NCI-H2107 (cell line): Measurements from ENCODE around the gene LAMB1.
"Not testable (repeated sequence)": the region's sequence is repeated elsewhere in the genome, so short reads cannot be mapped to it uniquely, and the experiment has no call there.

Experiments
- DNase-seq: peaks from one replicate; lab custom pipeline; 2025; lab: John Stamatoyannopoulos, UW

The LAMB1 gene

DNA sequence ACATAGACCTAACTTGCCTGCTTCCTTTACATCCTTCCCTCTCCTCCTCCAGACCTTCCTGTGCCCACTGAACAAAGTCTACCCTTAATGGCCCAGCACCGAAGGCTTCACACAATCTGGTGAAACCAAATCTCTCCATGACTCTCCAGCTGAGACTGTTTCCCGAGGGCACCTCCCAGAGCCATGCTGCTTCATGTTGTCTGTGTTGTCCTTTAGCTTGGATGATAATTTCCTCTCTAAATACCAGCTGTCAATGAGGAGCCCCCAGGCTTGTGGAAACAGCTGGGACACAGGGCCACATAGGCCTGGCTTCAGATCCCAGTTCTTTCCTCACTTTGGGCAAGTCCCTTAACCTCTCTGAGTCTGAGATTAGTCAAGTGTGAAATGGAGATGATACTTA is 57.6 kb downstream of the LAMB1 start:
- DNase-seq: no peak

DNA sequence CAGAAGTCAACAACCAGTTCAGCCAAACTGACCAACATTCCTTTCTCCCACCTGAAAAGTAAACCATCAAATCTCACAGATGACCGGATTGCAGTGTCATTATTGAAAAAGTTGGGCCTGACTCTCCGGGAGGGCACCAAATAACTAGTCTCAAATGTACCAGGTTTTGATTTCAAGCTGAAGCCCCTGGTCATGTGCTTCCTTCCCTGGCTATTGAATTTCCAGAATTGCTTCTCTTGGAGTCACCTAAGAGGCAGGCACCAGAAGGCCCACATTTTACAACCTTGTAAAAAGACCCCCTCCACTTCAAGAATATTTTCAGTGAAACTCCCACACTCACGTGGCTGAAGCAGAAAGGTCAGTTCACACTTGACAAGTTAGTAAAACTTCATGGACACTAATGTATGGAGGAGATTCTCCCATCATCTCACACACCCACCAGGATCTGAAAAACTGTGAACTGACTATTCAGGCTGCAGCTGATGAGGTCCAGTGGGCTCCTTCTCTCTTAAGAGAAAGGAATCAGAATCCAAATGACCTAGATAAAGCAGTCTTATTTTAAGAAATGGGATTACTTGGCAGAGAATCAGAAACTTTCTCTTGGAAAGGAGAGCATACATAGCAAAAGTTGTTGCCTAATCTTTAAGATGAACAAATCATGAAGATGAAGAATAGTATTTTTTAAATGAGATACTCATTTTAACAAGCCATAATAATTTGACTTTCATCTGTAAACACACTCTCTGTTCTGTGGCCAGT is 58.4 kb downstream of the LAMB1 start:
- DNase-seq: no peak

DNA sequence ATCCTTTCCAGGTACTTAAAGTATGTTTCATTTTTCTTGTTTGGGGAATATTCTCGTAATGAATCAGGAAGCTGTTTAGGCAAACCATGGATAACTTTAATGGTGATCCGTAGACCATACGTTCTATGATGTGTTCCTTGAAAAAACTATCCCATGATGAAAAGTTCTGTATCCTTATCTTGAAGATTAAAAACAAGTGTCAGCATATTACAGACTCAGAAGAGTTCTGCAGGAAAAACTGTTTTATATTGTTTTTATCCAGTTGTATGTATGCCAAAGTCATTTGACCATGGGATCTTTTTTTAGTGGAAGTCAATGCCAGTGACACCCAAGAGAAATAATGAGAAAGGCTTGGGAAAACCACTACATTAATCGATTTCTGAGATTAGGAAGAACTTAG is 59.9 kb downstream of the LAMB1 start:
- no peak for DNase-seq

DNA sequence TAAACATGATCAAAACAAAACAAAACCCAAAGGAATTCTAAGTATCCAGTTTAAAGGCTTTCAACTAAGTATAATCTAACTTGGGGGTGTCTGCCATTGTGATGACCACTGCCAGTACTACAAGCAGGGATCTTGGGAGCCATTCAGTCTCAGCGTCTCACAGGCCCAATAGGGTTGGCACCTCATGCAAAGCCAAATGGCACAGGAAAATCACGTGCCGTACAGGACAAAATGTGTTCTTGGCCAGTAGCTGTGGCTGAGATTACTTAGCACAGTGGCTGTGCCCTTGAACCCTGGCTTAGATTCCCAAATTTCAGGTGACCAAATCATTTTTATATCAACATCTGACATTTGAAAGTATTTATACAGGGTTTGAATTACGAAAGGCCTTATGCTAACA is 62.0 kb downstream of the LAMB1 start:
- DNase-seq: no peak

DNA sequence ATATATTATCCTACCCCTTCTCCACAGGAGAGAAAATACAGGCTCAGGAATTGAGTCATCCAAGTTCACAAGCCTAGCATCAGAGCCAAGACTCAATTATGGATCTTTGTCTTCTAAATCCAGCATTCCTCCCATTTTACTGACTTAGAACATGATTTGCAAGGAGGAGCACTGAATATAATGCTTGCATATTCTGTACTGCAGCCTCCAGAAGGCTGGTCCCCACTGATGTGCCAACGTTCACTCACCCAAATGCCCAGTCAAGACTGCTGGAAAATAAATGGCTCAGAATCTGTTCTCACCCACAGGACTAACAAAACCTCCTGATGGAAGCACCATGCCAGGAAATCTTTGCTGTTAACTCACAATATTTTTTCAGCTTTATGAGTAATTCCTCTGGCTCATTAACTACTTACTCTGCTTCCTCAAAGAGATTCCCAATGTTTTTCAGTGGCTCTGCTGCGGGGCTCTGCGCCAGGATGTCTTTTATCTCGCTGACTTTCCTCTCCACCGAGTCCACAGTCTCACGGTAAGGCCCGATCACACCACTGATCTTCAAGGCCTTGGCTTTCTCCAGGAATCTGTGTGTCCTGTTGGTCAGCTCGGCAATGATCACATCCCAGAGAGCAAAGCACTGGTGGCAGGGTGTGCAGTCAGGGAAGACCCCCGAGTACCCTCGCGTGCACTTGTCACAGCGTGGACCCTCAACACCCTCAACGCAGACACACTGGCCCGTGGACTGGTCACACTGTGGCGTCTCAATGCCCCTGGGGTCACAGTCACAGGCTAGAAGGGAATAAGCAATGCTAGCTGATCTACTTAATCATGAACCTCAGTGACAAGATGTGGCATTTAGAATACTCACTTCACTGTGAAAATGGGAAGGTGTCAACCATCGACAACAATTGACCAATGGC is 63.1 kb downstream of the LAMB1 start:
- DNase-seq: no peak

DNA sequence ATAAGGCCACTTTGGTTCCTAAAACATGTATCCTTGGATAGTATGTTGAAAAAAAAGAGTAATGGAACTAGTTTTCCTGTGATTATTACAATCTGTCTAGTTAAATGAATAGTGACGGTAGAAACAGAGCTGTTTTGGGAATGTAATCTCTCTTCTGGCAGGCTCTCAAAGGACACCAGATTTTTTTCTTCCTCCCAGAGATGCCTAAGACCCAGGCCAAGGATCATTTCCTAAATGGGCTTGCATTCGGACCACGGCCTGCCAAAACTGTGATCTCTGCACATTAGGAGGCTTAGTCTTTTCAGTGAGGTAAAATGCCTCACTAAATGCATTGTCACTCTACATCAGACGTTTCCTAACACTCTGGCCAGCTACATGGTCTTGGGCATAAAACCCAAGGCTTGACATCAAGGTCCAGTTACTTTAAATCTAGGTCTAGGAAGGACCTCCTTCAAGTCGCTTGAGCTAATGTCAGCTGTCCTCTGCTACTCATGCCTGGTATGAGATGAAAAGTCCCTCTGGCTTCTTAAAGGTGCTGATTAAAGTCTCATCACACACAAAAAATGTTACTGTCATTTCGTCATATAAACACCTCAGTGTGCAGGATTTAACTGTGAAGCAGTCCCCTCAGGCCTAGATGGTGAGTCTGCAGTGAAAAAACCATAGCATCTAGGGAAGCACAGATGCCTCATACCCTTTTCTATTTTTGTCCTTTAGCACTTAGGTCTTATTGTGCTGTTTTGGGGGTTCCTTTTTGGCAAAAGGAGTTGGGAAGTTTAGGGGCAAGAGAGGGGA is 64.3 kb downstream of the LAMB1 start:
- DNase-seq: no peak

DNA sequence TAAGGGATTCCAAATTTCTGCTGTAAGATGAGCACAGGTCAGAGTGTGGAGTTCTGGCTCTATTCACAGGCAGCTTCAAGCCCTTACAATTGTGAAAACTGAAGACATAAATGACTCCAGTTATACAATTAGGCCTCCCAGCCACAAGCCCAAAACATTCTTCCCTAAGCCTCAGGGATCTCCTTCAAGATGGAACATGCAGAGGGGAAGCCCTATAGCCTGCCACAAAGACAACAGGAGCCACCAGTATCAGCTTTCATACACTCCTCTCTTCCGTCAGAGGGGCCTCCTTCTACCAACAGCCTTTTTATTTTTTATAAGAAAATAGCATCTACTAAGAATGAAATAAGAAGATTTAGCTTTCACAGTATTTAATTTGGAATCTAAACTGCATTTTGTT is 65.4 kb downstream of the LAMB1 start:
- DNase-seq: no peak

DNA sequence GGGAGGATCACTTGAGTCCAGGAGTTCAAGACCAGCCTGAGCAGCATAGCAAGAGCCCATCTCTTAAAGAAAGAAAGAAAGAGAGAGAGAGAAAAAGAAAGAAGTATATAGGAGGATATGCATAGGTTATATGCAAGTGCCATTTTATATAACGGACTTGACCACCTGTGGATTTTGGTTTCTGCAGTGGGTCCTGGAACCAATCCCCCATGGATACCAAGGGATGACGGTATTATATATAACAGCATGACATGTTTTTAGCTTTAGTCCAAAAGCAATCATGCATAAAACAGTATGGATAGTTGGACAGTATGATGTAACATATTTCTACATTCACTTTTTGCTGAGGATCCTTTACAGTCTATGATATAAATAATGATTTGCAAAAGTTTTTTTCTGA is 66.6 kb downstream of the LAMB1 start:
- DNase-seq: no peak

DNA sequence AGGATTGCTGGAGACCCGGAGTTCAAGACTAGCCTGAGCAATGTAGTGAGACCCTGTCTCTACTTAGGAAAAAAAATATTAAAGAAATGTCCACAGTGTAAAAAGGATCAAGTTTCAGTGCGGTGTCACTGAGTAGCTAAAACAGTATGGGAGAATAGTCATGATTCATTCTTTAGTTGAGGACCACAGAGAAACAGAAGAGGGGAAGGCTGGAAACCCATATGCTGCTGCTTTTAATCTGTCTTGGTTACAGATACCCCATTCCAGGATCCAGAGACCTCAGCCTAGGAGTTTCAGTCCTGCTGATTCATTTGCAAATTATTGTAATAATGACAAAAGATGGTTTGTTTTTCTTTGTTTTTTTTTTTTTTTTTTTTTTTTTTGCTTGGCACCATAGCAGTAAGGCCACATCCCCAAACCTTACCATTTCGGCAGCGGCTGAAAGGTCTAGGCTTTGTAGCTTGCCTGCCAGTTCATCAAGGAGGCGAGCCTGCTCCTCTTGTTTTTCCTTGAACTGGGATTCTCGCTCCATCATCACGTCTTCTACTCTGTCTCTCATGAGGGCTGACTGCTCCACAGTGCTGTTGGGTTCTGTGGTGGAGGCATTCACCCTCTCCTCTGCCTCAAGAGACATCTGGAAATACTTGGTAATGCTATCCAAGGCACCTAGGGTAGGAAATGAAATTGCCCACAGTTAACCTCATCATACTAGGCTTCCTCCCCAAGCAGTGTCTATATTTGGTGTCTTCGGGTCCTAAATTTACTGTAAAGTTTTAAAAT is 67.8 kb downstream of the LAMB1 start:
- no peak for DNase-seq

DNA sequence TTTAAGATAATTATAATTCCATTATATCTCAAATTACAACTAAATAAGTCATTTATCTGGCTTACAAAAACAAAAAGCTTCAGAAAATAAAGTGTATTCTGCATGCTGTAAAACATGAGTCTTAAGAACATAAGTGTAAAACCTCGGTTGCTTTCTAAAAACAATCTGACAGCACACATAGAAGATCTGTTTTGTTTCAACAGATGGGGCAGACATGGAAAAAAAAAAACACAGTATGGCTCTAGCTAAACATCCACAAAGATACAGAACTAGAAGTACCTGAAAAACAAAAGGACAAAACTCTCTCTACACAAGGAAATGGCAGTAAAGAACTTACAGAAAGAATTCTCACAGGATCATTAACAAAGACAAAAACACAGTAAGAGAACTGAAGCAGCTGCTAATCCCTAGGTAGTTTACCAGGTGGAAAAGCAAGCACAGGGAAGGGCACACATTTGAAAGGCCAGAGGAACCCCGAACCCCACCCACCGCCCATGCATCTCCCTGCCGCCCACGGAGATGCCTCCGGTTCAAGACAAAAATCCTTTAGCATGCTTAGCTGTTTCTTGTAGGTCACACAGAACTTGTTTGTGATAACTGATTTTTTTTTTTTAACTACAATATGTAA is 69.5 kb downstream of the LAMB1 start:
- DNase-seq: no peak

DNA sequence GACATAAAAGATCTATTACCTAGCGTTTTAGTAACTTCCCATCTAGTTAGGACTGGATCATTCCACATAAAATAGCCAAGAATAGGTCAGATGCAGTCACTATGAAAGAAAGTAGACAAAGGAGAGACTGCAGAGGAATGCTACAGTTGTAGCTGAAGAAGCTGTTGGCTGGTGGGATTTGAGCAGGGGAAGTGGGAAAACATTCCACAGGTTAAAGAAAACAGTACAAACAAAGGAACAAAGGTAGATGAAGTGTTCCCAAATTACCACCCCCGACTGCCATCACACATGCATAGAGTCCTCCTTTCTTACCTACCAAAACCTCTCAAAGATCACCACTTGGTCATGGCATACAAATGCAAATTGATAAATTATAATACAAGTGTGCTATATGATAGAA is 70.2 kb downstream of the LAMB1 start:
- no peak for DNase-seq

DNA sequence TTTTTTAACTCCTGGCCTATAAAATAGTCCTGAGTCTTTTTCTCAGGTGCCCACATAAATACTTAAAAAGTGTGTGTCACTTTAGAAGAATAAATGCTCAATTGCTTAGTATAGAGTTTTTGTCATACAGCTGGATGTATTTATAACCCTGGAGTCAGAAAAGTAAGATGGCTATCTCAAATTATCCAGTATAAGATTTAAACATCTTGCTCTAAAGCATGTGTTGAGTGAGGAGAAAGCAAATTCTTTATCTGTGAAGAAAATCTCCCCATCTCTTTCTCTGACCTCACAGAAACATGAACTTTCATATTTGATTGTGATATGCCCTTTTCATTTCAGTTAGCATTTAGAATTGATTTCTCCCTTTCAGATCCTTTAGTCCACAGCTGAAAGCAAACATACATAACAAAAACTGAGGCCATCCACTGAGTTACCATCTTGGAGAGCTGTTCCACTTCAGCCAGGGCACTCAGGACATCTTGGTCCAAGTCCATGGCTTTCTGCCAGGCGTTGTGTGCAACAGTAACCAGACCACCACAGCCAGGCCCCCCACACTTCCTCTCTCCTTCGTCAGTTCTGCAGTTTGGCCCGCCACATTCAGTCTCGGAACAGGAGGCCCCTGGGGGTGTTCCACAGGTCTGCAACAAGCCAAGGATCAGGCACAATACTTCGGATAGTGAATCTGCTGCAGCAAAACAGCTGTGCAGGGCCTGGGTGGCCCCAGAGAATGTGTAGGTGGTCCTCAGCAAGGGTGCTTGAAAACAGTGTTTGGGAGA is 71.0 kb downstream of the LAMB1 start:
- no peak for DNase-seq

DNA sequence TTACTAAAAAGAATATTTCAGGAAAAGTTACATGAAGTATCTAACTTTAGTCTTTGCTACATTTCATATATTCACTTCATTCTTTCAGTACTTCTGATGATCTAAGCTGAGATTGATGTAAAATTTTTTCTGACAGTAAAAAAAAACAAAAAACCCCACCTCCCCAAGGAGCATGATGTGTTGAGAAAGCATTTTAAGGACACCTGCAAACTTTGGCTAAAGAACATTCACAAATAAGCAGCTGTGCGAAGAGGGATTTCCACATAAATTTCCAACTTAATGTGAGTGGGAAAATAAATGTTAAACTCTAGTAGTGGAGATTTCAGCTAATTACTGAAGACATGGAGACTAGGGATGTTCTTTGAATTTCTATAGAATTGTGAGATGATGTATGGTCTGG is 76.5 kb downstream of the LAMB1 start:
- no peak for DNase-seq

DNA sequence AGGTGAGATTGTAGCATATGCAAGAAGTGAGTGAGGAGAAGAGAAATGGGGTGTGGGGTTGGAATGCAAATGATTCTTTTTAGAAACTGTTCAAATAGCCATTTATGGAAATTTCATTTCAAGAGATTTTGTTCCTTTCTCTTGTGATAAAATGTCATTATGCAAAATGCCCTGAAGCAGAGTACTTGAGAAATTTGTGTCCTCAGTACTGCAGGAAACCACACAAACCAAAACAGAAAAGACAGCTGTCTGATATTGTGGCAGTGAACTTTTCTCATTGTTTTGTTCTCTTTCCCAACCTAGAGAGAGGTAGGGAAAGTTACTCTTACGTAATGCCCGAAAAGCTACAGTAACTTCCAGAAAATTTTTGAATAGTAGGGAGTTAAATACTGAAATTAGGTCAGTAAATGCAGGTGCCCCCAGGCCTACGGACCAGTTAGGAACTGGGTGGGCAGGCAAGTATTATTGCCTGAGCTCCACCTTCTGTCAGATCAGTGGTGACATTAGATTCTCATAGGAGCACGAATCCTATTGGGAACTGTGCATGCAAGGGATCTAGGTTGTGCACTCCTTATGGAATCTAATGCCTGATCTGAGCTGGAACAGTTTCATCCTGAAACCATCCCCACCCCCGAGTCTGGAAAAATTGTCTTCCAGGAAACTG is 78.0 kb downstream of the LAMB1 start:
- no peak for DNase-seq

DNA sequence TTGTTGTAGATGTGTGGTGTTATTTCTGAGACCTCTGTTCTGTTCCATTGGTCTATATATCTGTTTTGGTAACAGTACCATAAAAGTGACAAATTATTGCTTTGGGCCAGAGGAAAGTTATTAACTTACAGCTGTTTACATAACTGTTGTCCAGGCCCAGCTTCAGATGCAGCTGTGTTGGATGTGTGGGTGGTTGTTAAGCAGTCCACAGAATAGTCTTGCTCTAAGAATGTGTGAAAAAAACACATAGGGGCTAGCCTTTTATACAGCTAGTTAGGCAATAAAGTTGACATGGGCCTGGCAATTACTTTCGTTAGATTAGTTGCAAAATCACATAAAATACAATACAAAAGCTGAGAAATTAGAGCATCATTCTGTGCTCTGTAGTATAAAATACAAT is 80.1 kb downstream of the LAMB1 start:
- no peak for DNase-seq

DNA sequence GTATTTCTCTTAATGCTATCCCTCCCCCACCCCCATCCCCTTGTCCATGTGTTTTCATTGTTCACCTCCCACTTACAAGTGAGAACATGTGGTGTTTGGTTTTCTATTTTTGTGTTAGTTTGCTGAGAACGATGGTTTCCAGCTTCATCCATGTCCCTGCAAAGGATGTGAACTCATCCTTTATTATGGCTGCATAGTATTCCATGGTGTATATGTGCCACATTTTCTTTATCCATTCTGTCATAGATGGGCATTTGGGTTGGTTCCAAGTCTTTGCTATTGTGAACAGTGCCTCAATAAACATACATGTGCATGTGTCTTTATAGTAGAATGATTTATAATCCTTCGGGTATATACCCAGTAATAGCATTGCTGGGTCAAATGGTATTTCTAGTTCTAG is 81.1 kb downstream of the LAMB1 start:
- DNase-seq: not testable (repeated sequence)

DNA sequence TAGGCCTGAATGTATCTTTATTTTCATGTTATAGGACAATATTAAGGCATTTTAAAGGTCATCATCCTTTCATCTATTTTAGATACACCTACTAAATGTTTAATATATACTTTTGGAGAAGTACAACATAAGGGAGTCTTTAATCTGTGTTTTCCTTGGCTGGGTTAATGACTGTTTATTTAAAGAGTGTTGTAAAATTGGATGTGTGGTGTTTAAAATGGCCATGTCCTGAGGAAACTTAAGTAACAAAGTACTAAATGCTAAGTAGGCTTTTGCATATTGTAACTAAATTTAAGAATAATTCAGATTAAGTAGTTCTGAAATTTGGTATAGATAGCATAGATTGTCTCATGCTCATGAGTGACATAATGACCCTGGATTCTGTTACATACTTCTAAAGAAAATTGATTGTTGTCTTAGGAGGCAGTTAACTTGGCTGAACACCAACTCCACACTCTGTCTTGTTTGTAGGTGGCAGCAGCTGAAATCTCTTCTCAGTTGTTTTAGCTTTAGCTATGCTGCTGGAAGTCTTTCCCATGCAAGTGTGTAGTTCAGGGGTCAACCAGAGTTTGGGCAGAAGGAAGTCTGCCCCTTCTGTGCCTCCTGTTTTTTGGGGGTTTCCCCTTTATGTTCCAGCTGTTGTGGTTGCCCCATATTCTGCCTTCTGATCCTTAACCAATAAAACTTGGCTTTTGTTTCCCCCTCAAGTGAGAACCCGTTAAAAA is 82.8 kb downstream of the LAMB1 start:
- DNase-seq: no peak

DNA sequence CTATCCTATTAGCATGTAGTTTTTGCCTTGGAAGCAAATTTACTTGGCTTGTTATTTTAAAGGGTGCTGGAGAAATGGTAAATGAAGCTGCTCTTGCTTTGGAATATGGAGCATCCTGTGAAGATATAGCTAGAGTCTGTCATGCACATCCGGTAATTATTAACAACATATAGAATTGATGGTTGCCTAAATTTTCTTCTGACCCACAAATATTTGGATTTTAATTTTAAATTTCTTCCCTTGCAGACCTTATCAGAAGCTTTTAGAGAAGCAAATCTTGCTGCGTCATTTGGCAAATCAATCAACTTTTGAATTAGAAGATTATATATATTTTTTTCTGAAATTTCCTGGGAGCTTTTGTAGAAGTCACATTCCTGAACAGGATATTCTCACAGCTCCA is 84.0 kb downstream of the LAMB1 start:
- DNase-seq: no peak
